ENCODE measurements around the gene TMEM120B. TPM values are rescaled to one million over a fixed set of nuclear protein-coding genes. Genes with fewer than 3 reads are reported as not detected.

TMEM120B gene
- total and polyA plus RNA-seq, 2 experiments from 2014 or later, result 4.7 to 10.7 TPM

- Histone ChIP-seq H3K4me1 (ENCODE audit: insufficient read depth) (no peaks in the 10 kb centered on the region), H3K27me3 (replicated peaks; ENCODE audit: insufficient read depth) (no peaks in the 10 kb centered on the region), H3K4me2 (ENCODE audit: unreplicated experiment) (no peak overlapping the region), H3K9me2 (ENCODE audit: insufficient read depth) (no peaks in the 10 kb centered on the region), H3K36me3 (ENCODE audit: low read depth) (peaks cover 44% of the 10 kb centered on the region), H3K27ac (no peak overlapping the region), H3F3A (ENCODE audit: insufficient read depth) (no peaks in the 10 kb centered on the region; the same call in 1 of the 2 replicates), H3K9ac (no peak overlapping the region), H2AFZ (no peak overlapping the region), H3K79me2 (ENCODE audit: insufficient read depth) (peaks cover 33% of the 10 kb centered on the region), H3K4me3 (no peak overlapping the region), H3K9me3 (ENCODE audit: low read depth) (no peaks in the 10 kb centered on the region), H4K20me1 (ENCODE audit: insufficient read depth) (no peaks in the 10 kb centered on the region)
- in situ Hi-C loops (cut with MboI), result no loop called here
- WGBS, 2 experiments (ENCODE audit: low coverage in 1 of 2, low lambda C conversion rate in 2 of 2, missing lambda C conversion rate in 2 of 2), result 95 to 97% methylated on average over 20 to 39 of the region's 39 CpGs
- TF ChIP-seq EZH2phosphoT487 (IDR thresholded peaks at IDR 0.05; ENCODE audit: insufficient read depth, low read depth), result no peak
- no peak for TF ChIP-seq EZH2 (IDR thresholded peaks at IDR 0.05; ENCODE audit: insufficient read depth, poor library complexity, severe bottlenecking)
- no peak for DNase-seq
Observed at GRCh38 chr12:121822393-121823100, 110.0 kb downstream of the TMEM120B start.

GRCh38 chr12:121823101-121823726 lies 110.7 kb downstream of the TMEM120B start:
- in situ Hi-C loops (cut with MboI), result no loop called here
- Histone ChIP-seq H3K4me3 (no peak overlapping the region), H3K4me2 (ENCODE audit: unreplicated experiment) (no peak overlapping the region), H3F3A (ENCODE audit: insufficient read depth) (no peaks in the 10 kb centered on the region; the same call in 1 of the 2 replicates), H3K9me3 (ENCODE audit: low read depth) (no peaks in the 10 kb centered on the region), H3K27ac (no peak overlapping the region), H3K9me2 (ENCODE audit: insufficient read depth) (no peaks in the 10 kb centered on the region), H3K9ac (no peak overlapping the region), H3K79me2 (ENCODE audit: insufficient read depth) (peaks cover 30% of the 10 kb centered on the region), H3K27me3 (replicated peaks; ENCODE audit: insufficient read depth) (no peaks in the 10 kb centered on the region), H3K36me3 (ENCODE audit: low read depth) (peaks cover 43% of the 10 kb centered on the region), H3K4me1 (ENCODE audit: insufficient read depth) (no peaks in the 10 kb centered on the region), H4K20me1 (ENCODE audit: insufficient read depth) (no peaks in the 10 kb centered on the region), H2AFZ (no peak overlapping the region)
- WGBS, 2 experiments (ENCODE audit: low coverage in 1 of 2, low lambda C conversion rate in 2 of 2, missing lambda C conversion rate in 2 of 2), result 85 to 93% methylated on average over 20 to 36 of the region's 36 CpGs
- TF ChIP-seq EZH2phosphoT487 (IDR thresholded peaks at IDR 0.05; ENCODE audit: insufficient read depth, low read depth) (no peak), EZH2 (IDR thresholded peaks at IDR 0.05; ENCODE audit: insufficient read depth, poor library complexity, severe bottlenecking) (no peak)
- no peak for DNase-seq

GRCh38 chr12:121823727-121824115 lies 111.2 kb downstream of the TMEM120B start:
- Histone ChIP-seq H3K9ac (no peak overlapping the region), H3K4me2 (ENCODE audit: unreplicated experiment) (no peak overlapping the region), H3K36me3 (ENCODE audit: low read depth) (peaks cover 45% of the 10 kb centered on the region), H4K20me1 (ENCODE audit: insufficient read depth) (no peaks in the 10 kb centered on the region), H3K4me3 (no peak overlapping the region), H2AFZ (no peak overlapping the region), H3K27ac (no peak overlapping the region), H3K9me3 (ENCODE audit: low read depth) (no peaks in the 10 kb centered on the region), H3K27me3 (replicated peaks; ENCODE audit: insufficient read depth) (no peaks in the 10 kb centered on the region), H3K4me1 (ENCODE audit: insufficient read depth) (no peaks in the 10 kb centered on the region), H3F3A (ENCODE audit: insufficient read depth) (no peaks in the 10 kb centered on the region; the same call in 1 of the 2 replicates), H3K9me2 (ENCODE audit: insufficient read depth) (no peaks in the 10 kb centered on the region), H3K79me2 (ENCODE audit: insufficient read depth) (peaks cover 29% of the 10 kb centered on the region)
- WGBS, 2 experiments (ENCODE audit: low coverage in 1 of 2, low lambda C conversion rate in 2 of 2, missing lambda C conversion rate in 2 of 2), result 68 to 75% methylated on average over 12 of the region's 12 CpGs
- in situ Hi-C loops (cut with MboI), result no loop called here
- DNase-seq, result no peak
- TF ChIP-seq EZH2phosphoT487 (IDR thresholded peaks at IDR 0.05; ENCODE audit: insufficient read depth, low read depth) (no peak), EZH2 (IDR thresholded peaks at IDR 0.05; ENCODE audit: insufficient read depth, poor library complexity, severe bottlenecking) (no peak)

- no peak for DNase-seq
- no peak for TF ChIP-seq EZH2 (IDR thresholded peaks at IDR 0.05; ENCODE audit: insufficient read depth, poor library complexity, severe bottlenecking)
- TF ChIP-seq EZH2phosphoT487 (IDR thresholded peaks at IDR 0.05; ENCODE audit: insufficient read depth, low read depth), result no peak
- Histone ChIP-seq H3K4me1 (ENCODE audit: insufficient read depth) (no peaks in the 10 kb centered on the region), H3K9ac (no peak overlapping the region), H3K4me3 (no peak overlapping the region), H3K9me3 (ENCODE audit: low read depth) (no peaks in the 10 kb centered on the region), H3K4me2 (ENCODE audit: unreplicated experiment) (no peak overlapping the region), H3K27ac (no peak overlapping the region), H3K27me3 (replicated peaks; ENCODE audit: insufficient read depth) (no peaks in the 10 kb centered on the region), H2AFZ (no peak overlapping the region), H3K9me2 (ENCODE audit: insufficient read depth) (no peaks in the 10 kb centered on the region), H3F3A (ENCODE audit: insufficient read depth) (no peaks in the 10 kb centered on the region; the same call in 1 of the 2 replicates), H4K20me1 (ENCODE audit: insufficient read depth) (no peaks in the 10 kb centered on the region), H3K36me3 (ENCODE audit: low read depth) (peaks cover 42% of the 10 kb centered on the region), H3K79me2 (ENCODE audit: insufficient read depth) (peaks cover 21% of the 10 kb centered on the region; the same call in 1 of the 2 replicates)
- in situ Hi-C loops (cut with MboI), result no loop called here
- 86 to 87% methylated on average over 16 to 18 of the region's 18 CpGs for WGBS, 2 experiments (ENCODE audit: low coverage in 1 of 2, low lambda C conversion rate in 2 of 2, missing lambda C conversion rate in 2 of 2)
Observed at GRCh38 chr12:121825041-121825523, 112.5 kb downstream of the TMEM120B start.
